C4-2B (cell line): ENCODE data around the gene MRTFB.

Source experiments
- ZFX ChIP-seq: fragments of 450-650 bp; IDR thresholded peaks from 2 replicates; pipeline ENCODE4 v1.6.1; 2017
- TF ChIP-seq, protein P1 (sequence below): fragments of 450-650 bp; conservative IDR thresholded peaks from 2 replicates; pipeline ENCODE4 v1.5.1; 2017; ENCODE audit warnings: mild to moderate bottlenecking

DNA sequence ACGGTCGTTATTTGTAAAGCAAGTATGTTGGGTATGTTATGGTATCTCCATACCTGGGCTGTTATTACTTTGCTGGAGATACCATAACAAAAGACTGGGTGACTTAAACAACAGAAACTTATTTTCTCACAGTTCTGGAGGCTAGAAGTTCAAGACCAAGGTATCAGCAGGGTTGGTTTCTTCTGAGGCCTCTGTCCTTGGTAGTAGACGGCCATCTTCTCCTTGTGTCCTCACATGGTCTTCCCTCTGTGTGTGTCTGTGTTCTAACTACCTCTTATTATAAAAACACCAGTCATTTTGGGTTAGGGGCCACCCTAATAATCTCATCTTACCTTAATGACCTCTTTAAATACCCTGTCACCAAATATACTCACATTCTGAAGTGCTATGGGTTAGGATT lies 33.2 kb upstream of the MRTFB start:
- TF ChIP-seq, protein P1, sequence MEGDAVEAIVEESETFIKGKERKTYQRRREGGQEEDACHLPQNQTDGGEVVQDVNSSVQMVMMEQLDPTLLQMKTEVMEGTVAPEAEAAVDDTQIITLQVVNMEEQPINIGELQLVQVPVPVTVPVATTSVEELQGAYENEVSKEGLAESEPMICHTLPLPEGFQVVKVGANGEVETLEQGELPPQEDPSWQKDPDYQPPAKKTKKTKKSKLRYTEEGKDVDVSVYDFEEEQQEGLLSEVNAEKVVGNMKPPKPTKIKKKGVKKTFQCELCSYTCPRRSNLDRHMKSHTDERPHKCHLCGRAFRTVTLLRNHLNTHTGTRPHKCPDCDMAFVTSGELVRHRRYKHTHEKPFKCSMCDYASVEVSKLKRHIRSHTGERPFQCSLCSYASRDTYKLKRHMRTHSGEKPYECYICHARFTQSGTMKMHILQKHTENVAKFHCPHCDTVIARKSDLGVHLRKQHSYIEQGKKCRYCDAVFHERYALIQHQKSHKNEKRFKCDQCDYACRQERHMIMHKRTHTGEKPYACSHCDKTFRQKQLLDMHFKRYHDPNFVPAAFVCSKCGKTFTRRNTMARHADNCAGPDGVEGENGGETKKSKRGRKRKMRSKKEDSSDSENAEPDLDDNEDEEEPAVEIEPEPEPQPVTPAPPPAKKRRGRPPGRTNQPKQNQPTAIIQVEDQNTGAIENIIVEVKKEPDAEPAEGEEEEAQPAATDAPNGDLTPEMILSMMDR = no peak
- TF ChIP-seq ZFX = no peak
